Measurements from ENCODE around the gene OR1L8.

OR1L8 gene

GRCh38 chr9:122579874-122580273 lies 3.3 kb downstream of the OR1L8 start:
- TF ChIP-seq CTCF (IDR thresholded peaks at IDR 0.05; ENCODE audit: control insufficient read depth, insufficient read depth, low read depth, low read length, missing control alignments), result no peak
- DNase-seq (ENCODE audit: low read depth), result no peak
- no peak overlapping the region for H3K4me3 ChIP-seq (ENCODE audit: control insufficient read depth, low read depth, low read length)

- no peak for TF ChIP-seq CTCF (IDR thresholded peaks at IDR 0.05; ENCODE audit: control insufficient read depth, insufficient read depth, low read depth, low read length, missing control alignments)
- DNase-seq (ENCODE audit: low read depth), result no peak
These were observed 10.7 kb downstream of the OR1L8 start for GRCh38 chr9:122572456-122572855.

GRCh38 chr9:122567901-122568300 lies 15.3 kb downstream of the OR1L8 start:
- no peak overlapping the region for H3K4me3 ChIP-seq (ENCODE audit: control insufficient read depth, low read depth, low read length)
- DNase-seq (ENCODE audit: low read depth), result no peak
- no peak for TF ChIP-seq CTCF (IDR thresholded peaks at IDR 0.05; ENCODE audit: control insufficient read depth, insufficient read depth, low read depth, low read length, missing control alignments)

More at GRCh38 chr9:122572456-122572855, 10.7 kb downstream of the OR1L8 start:
- no peak overlapping the region for H3K4me3 ChIP-seq (ENCODE audit: control insufficient read depth, low read depth, low read length)

- no peak for TF ChIP-seq CTCF (IDR thresholded peaks at IDR 0.05; ENCODE audit: control insufficient read depth, insufficient read depth, low read depth, low read length, missing control alignments)
- DNase-seq (ENCODE audit: low read depth), result no peak
- H3K4me3 ChIP-seq (ENCODE audit: control insufficient read depth, low read depth, low read length), result no peak overlapping the region
These were observed 20.9 kb downstream of the OR1L8 start for GRCh38 chr9:122562134-122562760.

GRCh38 chr9:122561446-122561845 lies 21.7 kb downstream of the OR1L8 start:
- no peak for TF ChIP-seq CTCF (IDR thresholded peaks at IDR 0.05; ENCODE audit: control insufficient read depth, insufficient read depth, low read depth, low read length, missing control alignments)
- no peak overlapping the region for H3K4me3 ChIP-seq (ENCODE audit: control insufficient read depth, low read depth, low read length)

GRCh38 chr9:122552812-122553211 lies 30.4 kb downstream of the OR1L8 start, which contains the start of gene OR1N2:
Gene OR1N2, plus strand, starts transcription at chr9:122553112. Its CDS starts 100 bp downstream, at chr9:122553212.
- TF ChIP-seq CTCF (IDR thresholded peaks at IDR 0.05; ENCODE audit: control insufficient read depth, insufficient read depth, low read depth, low read length, missing control alignments), result no peak
- no peak within 1 kb of the TSS for H3K4me3 ChIP-seq (ENCODE audit: control insufficient read depth, low read depth, low read length)
- DNase-seq (ENCODE audit: low read depth), result no peak

More at GRCh38 chr9:122561446-122561845, 21.7 kb downstream of the OR1L8 start:
- DNase-seq (ENCODE audit: low read depth), result no peak

All from AG09309 (cell line).